ENCODE results near the gene IFI30.
A peak's percentile ranks its signal among the peaks of the same experiment; 100 is the strongest.
"Not testable (repeated sequence)": the region's sequence is repeated elsewhere in the genome, so short reads cannot be mapped to it uniquely, and the experiment has no call there.

Gene IFI30

DNA sequence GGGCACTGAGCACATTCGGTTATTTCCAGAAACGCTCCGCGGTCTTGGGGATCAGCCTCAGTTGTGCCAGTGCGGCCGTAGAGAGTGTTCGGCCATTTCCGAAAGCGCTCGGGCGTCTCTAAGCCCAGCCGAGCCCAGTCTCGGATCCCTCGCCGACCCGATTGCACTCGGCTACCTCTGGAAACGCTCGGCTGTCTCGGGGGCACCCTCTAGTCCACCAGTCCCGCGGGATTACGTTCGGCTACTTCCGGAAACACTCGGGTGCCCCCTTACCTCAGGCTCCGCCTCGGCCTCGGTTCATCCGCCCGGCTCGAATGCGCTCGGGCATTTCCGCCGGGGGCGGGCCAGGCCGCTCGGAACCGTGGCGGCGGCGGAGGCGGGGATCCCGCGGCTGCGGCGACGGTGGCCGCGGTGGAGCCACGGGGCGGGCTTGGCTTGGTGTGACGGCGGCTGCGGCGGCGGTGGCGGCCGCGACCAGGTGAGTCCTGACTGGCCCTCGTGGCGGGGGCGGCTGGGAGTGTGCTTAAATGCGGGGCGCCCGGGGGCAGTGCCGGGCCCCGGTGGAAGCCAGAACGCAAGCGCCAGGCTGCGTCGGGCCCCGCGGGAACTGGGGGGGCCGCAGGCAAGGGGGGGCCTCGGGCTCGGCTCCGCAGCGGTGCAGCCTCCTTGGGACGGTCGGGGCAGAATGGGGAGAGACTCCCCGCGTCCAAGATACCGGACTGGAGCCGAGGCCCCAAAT is 20.6 kb upstream of the IFI30 start, which contains the start of gene PIK3R2:
Gene PIK3R2 (plus strand): TSS at position 347 of the 739 bp plus-strand sequence. CDS start 2,717 bp downstream, outside the sequence.
- DNase-seq: peak; percentile 99

DNA sequence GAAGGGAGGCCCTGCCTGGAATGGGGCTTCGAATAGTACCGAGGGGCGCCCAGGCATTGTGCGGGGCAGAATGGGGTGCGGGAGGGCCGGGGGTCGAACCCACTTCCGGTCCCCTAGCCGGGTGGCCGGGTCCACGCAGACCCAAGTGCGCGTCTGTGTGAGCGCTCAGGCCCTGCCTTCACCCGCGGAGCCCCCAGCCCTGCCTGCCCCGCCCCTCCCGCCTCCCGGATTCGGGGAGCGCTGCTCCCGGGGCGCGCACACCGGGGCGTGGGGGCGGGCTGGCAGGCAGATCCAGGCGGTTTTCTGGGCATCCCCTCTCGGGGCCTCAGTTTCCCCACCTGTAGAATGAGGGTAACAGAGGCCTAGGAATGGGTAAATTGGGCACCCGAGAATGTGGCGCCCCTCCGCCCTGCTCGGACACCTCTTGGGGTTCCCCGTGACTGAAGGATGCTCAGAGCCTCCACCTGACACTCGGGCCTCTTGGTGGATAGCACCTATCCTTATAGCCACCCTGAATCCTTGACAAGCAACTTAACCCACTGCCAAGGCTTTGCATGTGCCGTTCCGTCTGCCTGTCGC is 20.0 kb upstream of the IFI30 start:
- DNase-seq: no peak

DNA sequence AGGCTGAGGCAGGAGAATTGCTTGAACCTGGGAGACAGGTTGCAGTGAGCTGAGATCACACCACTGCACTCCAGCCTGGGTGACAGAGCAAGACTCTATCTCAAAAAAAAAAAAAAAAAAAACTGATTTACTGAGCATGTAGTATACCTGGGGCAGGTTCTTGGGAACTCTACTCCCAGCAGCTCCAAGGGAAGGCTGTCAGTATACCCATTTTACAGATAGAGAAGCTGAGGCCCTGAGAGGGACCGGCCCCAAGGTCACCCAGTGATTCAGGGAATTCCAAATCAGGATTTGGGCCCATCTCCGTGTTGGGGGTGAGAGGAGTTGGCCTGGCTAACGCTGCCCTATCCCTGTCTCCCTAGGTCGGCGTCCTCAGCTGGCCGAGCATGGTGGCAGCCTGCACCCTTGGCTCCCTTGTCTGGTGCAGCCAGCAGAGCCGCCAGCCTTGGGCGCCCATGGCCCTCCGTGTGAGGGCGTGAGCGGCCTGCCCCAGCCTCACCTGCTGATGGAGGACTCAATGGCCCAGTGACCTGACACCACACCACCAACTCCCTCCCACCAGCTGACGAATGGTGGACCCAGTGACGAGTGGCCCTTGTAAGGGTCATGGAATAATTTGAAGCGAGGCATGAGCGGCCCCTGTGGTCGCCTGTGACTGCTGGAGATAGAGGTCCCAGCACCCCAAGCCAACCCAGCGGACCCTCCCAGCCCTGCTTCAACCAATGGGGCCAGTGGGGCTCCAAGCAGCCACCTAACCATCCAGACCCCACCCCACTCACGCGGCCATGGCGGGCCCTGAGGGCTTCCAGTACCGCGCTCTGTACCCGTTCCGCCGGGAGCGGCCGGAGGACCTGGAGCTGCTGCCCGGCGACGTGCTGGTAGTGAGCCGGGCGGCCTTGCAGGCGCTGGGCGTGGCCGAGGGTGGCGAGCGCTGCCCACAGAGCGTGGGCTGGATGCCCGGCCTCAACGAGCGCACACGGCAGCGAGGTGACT is 18.2 kb upstream of the IFI30 start:
- no peak for DNase-seq

DNA sequence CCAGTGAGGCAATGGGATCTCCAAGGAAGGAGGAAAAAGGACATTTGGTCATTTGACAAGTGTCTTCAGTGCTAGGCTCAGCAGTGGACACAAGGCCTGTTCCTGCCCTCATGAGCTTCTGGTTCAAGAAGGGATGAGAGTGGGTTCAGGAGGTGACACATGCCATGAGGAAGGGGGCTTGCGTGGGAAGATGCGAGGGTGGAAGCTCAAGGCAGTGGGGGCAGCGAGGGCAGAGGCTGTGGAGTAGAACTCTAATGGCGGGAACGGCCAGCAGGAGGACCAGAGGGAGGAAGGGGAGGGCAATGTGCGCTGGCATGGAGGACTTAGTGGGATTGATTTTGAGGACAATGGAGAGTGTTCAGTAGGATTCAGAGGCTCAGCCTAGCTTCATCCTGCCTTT is 17.3 kb upstream of the IFI30 start:
- DNase-seq: no peak

- DNase-seq: no peak
Measured at GRCh38 chr19:18156841-18157464, 16.7 kb upstream of the IFI30 start.

- no peak for DNase-seq
Measured at GRCh38 chr19:18157465-18158063, 16.0 kb upstream of the IFI30 start.

DNA sequence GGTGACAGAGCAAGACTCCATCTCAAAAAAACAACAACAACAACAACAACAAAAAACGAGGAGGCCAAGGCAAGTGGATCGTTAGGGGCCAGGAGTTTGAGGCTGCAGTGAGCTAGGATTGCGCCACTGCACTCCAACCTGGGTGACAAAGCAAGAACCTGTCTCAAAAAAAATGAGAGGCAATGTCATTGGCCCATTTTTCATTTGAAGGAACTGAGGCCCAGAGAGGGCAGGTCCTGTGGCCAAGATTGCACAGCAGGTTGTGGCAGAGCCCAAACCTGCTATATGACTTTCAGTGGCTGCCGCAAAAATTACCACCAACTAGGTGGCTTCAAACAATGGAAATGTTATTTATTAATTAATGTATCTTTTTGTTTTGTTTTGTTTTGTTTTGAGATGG is 15.1 kb upstream of the IFI30 start:
- DNase-seq: no peak

- not testable (repeated sequence) for DNase-seq
Measured at GRCh38 chr19:18159059-18159616, 14.5 kb upstream of the IFI30 start.

DNA sequence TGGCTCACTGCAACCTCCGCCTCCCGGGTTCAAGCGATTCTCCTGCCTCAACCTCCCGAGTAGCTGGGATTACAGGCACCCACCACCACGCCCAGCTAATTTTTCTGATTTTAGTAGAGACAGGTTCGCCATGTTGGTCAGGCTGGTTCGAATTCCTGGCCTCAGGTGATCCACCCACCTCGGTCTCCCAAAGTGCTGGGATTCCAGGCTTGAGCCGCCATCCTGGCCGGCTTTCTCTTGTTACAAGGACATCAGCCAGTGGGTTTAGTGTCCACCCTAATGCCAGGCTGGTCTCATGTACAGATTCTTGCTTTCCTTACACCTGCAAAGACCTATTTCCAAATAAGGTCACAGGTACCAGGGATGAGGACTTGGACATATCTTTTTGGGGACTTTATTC is 13.8 kb upstream of the IFI30 start:
- DNase-seq: no peak

DNA sequence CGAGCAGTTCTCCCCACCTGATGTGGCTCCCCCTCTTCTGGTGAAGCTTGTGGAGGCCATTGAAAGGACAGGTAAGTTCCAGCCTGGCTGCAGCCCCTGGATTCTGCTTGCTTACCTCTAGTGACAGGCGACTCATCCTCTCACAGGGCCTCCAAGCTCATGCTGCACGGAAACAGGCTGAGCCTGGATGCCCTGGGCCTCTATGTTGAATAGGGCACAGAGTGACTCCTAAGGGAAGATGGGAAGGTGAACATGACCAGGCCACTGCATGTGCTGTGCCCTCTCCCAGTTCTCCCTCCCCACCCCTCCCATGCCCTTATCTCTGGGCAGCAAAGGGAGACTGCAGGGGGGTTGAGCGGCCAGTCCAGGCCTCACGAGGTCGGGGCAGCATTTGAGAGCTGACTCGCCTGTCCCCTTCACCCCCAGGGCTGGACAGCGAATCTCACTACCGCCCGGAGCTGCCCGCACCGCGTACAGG is 13.1 kb upstream of the IFI30 start:
- no peak for DNase-seq

GRCh38 chr19:18160971-18161635 is 12.5 kb upstream of the IFI30 start:
- DNase-seq: peak; percentile 85

DNA sequence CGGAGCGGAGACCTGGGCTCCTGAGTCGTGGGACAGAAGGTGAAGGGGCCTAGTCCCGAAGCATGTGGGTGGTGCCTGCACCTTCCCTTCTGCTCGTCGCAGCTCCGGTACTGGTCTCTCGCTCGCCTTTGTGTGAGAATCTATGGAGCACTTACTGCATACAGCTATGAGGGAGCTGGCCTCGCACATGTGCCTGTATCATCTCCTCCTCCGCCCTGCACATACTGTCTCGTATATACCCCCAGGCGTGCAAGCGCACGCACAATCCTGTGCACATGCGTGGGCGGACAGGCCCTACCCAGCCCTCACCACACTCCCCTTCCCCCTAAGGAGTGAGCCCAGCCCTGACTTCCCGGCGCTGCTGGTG is 12.0 kb upstream of the IFI30 start:
- no peak for DNase-seq

- DNase-seq: no peak
Measured at GRCh38 chr19:18164072-18164471, 9.5 kb upstream of the IFI30 start.

GRCh38 chr19:18165794-18166544 is 7.6 kb upstream of the IFI30 start:
- DNase-seq: no peak

DNA sequence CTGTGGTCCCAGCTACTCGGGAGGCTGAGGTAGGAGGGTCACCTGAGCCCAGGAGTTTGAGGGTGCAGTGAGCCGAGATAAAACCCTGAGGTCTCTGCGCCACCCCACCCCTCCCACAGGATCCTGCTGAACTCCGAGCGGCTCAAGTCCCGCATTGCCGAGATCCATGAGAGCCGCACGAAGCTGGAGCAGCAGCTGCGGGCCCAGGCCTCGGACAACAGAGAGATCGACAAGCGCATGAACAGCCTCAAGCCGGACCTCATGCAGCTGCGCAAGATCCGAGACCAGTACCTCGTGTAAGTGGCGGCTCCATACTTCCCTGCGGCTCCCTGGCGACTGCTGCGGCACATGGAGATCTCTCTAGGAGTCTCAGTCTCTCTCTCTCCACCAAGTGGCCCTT is 6.6 kb upstream of the IFI30 start:
- no peak for DNase-seq

GRCh38 chr19:18167975-18168645 is 5.5 kb upstream of the IFI30 start:
- no peak for DNase-seq

- DNase-seq: no peak
Measured at GRCh38 chr19:18168673-18169381, 4.8 kb upstream of the IFI30 start.

- DNase-seq: no peak
Measured at GRCh38 chr19:18170714-18171255, 2.8 kb upstream of the IFI30 start.

Data from islet precursor cell (in vitro differentiated cells).